ENCODE measurements around the gene STT3B. TPM values are rescaled to one million over a fixed set of nuclear protein-coding genes. Genes with fewer than 3 reads are reported as not detected.

STT3B gene
- total and polyA plus RNA-seq, 2 of the 13 experiments (the other 11 are each of a cell fraction or from before 2014, with no cell fraction given): 85.0 to 205 TPM

GRCh38 chr3:31533169-31534064 is 692 bp downstream of the STT3B start (continued):
- TF ChIP-seq KAT8 (CRISPR knock-in tag; IDR thresholded peaks at IDR 0.05) (no peak), KLF15 (CRISPR knock-in tag; IDR thresholded peaks at IDR 0.05; ENCODE audit: borderline replicate concordance) (no peak), MAFK (conservative IDR thresholded peaks at IDR 0.05 in 1 of 2, IDR thresholded peaks at IDR 0.05 in 1 of 2; ENCODE audit: low read length in 2 of 2) (no peak), YY1 (IDR thresholded peaks at IDR 0.05; ENCODE audit: insufficient read depth, insufficient replicate concordance, low read depth, low read length) (peak; percentile 36), HDAC1 (CRISPR knock-in tag; IDR thresholded peaks at IDR 0.05) (peak; percentile 26), PHF5A (CRISPR knock-in tag; IDR thresholded peaks at IDR 0.05; ENCODE audit: low read depth, unreplicated experiment) (no peak), ZNF772 (CRISPR knock-in tag; IDR thresholded peaks at IDR 0.05) (no peak), GPBP1L1 (CRISPR knock-in tag; IDR thresholded peaks at IDR 0.05) (no peak), ZNF562 (CRISPR knock-in tag; IDR thresholded peaks at IDR 0.05; ENCODE audit: borderline replicate concordance) (no peak), GZF1 (CRISPR knock-in tag; IDR thresholded peaks at IDR 0.05) (no peak), NCOR1 (IDR thresholded peaks at IDR 0.05; ENCODE audit: borderline replicate concordance, low read length) (no peak), ZNF142 (CRISPR knock-in tag; IDR thresholded peaks at IDR 0.05) (no peak), ARHGAP35 (CRISPR knock-in tag; IDR thresholded peaks at IDR 0.05; ENCODE audit: borderline replicate concordance) (0 out of 2 replicates have a peak, but pooled peaks have one; percentile 48), PRMT3 (CRISPR knock-in tag; IDR thresholded peaks at IDR 0.05; ENCODE audit: borderline replicate concordance, low read depth) (no peak), ATF2 (CRISPR knock-in tag; IDR thresholded peaks at IDR 0.05) (no peak), ZNF362 (CRISPR knock-in tag; IDR thresholded peaks at IDR 0.05; ENCODE audit: borderline replicate concordance) (no peak), ZNF468 (CRISPR knock-in tag; IDR thresholded peaks at IDR 0.05) (no peak), FLYWCH1 (CRISPR knock-in tag; IDR thresholded peaks at IDR 0.05) (no peak), ZFP82 (CRISPR knock-in tag; IDR thresholded peaks at IDR 0.05; ENCODE audit: borderline replicate concordance) (no peak)
